NCI-H748 (cell line): ENCODE measurements around the gene CSAG2.

ENCODE experiments used
- DNase-seq: peaks from one replicate; lab custom pipeline; 2025; ENCODE audit not compliant: unreplicated experiment; lab: John Stamatoyannopoulos, UW

Gene CSAG2

GRCh38 chrX:152674135-152674534, 34.9 kb downstream of the CSAG2 start:
- no peak for DNase-seq

- DNase-seq: no peak
Observed at GRCh38 chrX:152663086-152663485, 46.0 kb downstream of the CSAG2 start.

- DNase-seq: no peak
Observed at GRCh38 chrX:152658302-152658701, 50.8 kb downstream of the CSAG2 start.
